Fibroblast of skin of back (primary cell): ENCODE results near the gene CASKIN1.

Experiments
- DNase-seq: peaks from one replicate; pipeline ENCODE4 v3.0.0-alpha.2; 2013

The CASKIN1 gene

GRCh38 chr16:2173916-2174315, 22.5 kb downstream of the CASKIN1 start:
- DNase-seq, result no peak

- DNase-seq, result no peak
Observed at GRCh38 chr16:2173366-2173765, 23.0 kb downstream of the CASKIN1 start.

GRCh38 chr16:2172688-2173335, 23.6 kb downstream of the CASKIN1 start:
- DNase-seq, result no peak

- no peak for DNase-seq
Observed at GRCh38 chr16:2171601-2172178, 24.7 kb downstream of the CASKIN1 start.

GRCh38 chr16:2170587-2171435, 25.6 kb downstream of the CASKIN1 start:
- DNase-seq, result no peak

GRCh38 chr16:2170080-2170479, 26.3 kb downstream of the CASKIN1 start:
- DNase-seq, result no peak

GRCh38 chr16:2167068-2167638, 29.3 kb downstream of the CASKIN1 start:
- no peak for DNase-seq

- no peak for DNase-seq
Observed at GRCh38 chr16:2166263-2167067, 29.9 kb downstream of the CASKIN1 start.

GRCh38 chr16:2165861-2166260, 30.5 kb downstream of the CASKIN1 start:
- no peak for DNase-seq

- no peak for DNase-seq
Observed at GRCh38 chr16:2163211-2163881, 33.1 kb downstream of the CASKIN1 start.

GRCh38 chr16:2162676-2163118, 33.7 kb downstream of the CASKIN1 start:
- DNase-seq, result no peak

- DNase-seq, result no peak
Observed at GRCh38 chr16:2161911-2162310, 34.5 kb downstream of the CASKIN1 start.

- no peak for DNase-seq
Observed at GRCh38 chr16:2160915-2161551, 35.4 kb downstream of the CASKIN1 start.

- no peak for DNase-seq
Observed at GRCh38 chr16:2159175-2159838, 37.1 kb downstream of the CASKIN1 start.

- no peak for DNase-seq
Observed at GRCh38 chr16:2158262-2158638, 38.2 kb downstream of the CASKIN1 start.

- DNase-seq, result no peak
Observed at GRCh38 chr16:2157480-2158261, 38.7 kb downstream of the CASKIN1 start.

- DNase-seq, result no peak
Observed at GRCh38 chr16:2156849-2157224, 39.6 kb downstream of the CASKIN1 start.

- peak; percentile 46 for DNase-seq
Observed at GRCh38 chr16:2155977-2156848, 40.2 kb downstream of the CASKIN1 start.
